Measurements from ENCODE around the gene LENG9. TPM values are rescaled to one million over a fixed set of nuclear protein-coding genes. Genes with fewer than 3 reads are reported as not detected.
A peak's percentile ranks its signal among the peaks of the same experiment; 100 is the strongest.
"Not testable (repeated sequence)": the region's sequence is repeated elsewhere in the genome, so short reads cannot be mapped to it uniquely, and the experiment has no call there.

Gene LENG9
- total RNA-seq, 1 donor from 2014 or later: 8.4 TPM

DNA sequence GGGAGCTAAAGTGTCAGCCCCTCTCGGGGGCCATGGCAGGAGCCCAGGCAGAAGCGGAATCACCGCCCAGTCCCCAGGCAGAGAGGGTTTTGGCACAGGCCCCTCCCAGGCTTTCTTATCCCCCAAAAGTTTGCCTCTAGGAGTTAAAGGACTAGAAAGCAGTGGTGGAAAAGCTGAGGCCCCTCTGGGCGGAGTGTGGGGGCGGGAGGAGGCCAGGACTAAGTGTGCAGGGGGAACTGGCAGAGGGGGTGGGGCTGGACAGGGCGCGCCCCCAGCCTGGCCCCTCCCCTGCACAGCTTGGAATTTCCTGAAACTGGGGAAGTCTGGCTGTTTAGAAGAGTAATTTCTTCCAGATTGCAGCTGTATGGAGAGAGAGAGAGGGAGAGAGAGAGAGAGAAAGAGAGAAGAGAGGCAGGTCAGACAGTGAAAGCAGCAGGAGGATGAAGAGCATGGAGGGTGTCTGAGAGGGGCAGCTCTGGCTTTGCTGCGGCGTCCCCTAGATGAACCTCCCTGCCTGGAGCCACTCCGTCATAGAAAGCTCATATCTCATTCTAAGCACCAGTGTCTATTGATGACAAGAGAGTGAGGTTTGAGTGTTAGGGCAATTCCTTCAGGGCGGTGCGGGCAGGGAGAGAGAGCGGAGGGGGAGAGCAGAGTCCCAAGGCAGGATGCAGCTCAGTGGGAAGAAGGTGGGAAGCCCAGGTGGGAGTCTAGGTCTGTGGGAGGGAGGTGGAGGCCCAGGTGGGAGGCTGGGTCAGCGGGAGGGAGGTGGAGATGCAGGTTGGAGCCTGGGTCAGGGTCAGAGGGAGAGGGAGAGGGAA, 9.7 kb upstream of the LENG9 start, which contains the start of gene CDC42EP5:
Gene CDC42EP5, minus strand, starts transcription at position 226 of the 821 bp plus-strand sequence. CDS start 7,749 bp downstream, outside the sequence.
- H3K36me3 Mint-ChIP-seq (ENCODE audit: low read depth): no peaks in the 10 kb centered on the region
- peaks cover 13% of the 10 kb centered on the region for H3K4me1 Mint-ChIP-seq (ENCODE audit: low read depth)
- H3K27me3 Mint-ChIP-seq (ENCODE audit: insufficient read depth): peaks cover 41% of the 10 kb centered on the region
- no peak within 1 kb of the TSS for H3K4me3 Mint-ChIP-seq
- DNase-seq (ENCODE audit: low spot score): no peak
- intact Hi-C loops (cut with micrococcal nuclease): loop anchor here (1.0 kb wide), 1 partner anchor 9 kb away; no protein-coding TSS in a partner anchor
- no peaks in the 10 kb centered on the region for H3K9me3 Mint-ChIP-seq
- no peak within 1 kb of the TSS for H3K27ac Mint-ChIP-seq

DNA sequence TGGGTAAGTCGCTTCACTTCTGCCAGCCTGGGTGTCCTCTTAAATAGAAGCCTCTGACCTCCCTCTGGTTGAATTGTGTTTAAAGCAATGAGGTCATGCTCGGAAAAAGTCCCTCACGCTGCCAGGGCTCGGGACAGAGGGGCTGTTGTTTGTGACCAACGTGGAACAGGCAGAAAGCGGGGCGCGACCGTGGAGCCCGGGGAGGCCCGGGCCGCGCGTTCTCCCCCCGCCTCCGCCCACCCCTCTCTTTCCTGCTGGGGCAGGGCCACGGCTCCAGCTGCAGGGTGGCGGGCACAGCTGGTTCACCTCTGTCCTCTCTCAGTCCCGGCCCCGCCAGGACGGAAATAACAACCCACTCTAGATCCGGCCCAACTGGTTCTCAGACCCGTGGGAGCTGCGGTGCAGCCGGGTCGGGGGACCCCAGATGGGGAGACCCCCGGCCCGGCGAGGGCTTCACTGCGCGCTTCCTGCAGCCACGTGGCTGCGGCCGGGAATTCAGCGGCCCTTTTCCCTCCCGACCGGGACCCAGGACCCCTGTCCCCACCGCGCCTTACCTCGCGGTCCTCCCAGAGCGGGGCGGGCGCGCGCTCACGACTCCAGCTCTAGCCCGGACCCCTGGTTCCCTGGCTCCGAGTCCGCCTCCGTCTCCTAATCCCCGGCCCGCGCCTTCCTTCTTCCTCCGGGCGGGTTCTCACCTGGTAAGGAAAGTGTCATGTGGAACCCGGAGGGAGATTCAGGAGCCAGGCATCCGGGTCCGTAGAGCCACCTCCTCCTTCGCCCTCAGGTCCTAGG, 7.6 kb upstream of the LENG9 start:
- H3K27ac Mint-ChIP-seq: no peak overlapping the region
- H3K4me3 Mint-ChIP-seq: no peak overlapping the region
- no peak for DNase-seq (ENCODE audit: low spot score)
- no peaks in the 10 kb centered on the region for H3K36me3 Mint-ChIP-seq (ENCODE audit: low read depth)
- peaks cover 13% of the 10 kb centered on the region for H3K4me1 Mint-ChIP-seq (ENCODE audit: low read depth)
- no peaks in the 10 kb centered on the region for H3K9me3 Mint-ChIP-seq
- H3K27me3 Mint-ChIP-seq (ENCODE audit: insufficient read depth): peaks cover 54% of the 10 kb centered on the region
- intact Hi-C loops (cut with micrococcal nuclease): no loop called here

DNA sequence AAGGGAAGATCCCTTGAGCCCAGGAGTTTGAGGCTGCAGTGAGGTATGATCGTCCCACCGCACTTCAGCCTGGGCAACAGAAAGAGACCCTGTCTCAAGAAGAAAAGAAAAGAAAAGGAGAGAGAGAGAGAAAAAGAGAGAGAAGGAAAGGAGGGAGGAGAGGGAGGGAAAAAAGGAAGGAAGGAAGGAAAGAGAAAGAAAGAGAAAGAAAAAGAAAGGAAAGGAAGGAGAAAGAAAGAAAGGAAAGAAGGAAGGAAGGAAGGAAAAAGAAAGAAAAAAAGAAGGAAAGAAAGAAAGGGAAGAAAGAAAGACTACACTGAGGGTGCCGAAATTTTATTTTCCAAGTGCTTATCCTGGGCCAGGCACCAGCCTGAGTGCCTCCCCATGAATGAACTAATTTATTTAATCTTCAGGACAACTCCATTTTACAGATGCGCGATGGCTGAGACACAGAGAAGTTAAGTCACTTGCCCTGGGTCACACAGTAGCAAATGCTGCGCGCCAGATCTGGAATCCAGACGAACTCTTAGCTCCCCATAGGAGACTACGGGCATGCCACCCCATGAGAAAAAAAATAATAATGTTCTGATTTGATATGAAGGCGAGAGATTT, 6.8 kb upstream of the LENG9 start:
- Mint-ChIP-seq H3K27ac (no peak overlapping the region), H3K27me3 (ENCODE audit: insufficient read depth) (peaks cover 54% of the 10 kb centered on the region), H3K9me3 (no peaks in the 10 kb centered on the region), H3K36me3 (ENCODE audit: low read depth) (no peaks in the 10 kb centered on the region), H3K4me1 (ENCODE audit: low read depth) (peaks cover 13% of the 10 kb centered on the region), H3K4me3 (peak overlapping the region; percentile 21)
- intact Hi-C loops (cut with micrococcal nuclease): no loop called here
- DNase-seq (ENCODE audit: low spot score): no peak

DNA sequence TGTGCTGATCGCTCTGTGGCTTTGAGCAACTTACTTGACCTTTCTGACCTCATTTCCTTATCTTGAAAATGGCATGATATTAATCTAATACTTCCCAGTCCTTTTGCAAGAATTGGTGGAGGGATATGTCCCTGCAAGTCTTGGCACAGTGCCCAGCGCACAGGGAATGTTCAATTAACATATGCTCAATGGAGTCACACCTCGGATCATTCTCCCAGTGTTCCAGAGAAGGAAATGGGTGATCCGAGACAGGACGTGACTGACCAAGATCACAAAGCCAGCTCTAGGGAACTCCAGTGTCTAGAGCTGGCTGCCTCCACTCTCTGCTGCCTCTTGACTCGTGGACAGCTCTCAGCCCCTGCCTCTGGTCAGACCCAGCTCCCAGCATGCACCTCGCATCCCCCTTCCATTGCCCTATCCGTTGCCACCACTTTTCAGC, 5.9 kb upstream of the LENG9 start:
- H3K27ac Mint-ChIP-seq: no peak overlapping the region
- H3K27me3 Mint-ChIP-seq (ENCODE audit: insufficient read depth): peaks cover 56% of the 10 kb centered on the region
- peaks cover 17% of the 10 kb centered on the region for H3K4me1 Mint-ChIP-seq (ENCODE audit: low read depth)
- no peaks in the 10 kb centered on the region for H3K9me3 Mint-ChIP-seq
- no peak for DNase-seq (ENCODE audit: low spot score)
- no peak overlapping the region for H3K4me3 Mint-ChIP-seq
- intact Hi-C loops (cut with micrococcal nuclease): loop anchor here (10.0 kb wide), 2 partner anchors 1175 to 1275 kb away; partner anchors contain the start of genes CCDC106, ZNF580, ZNF581 and ZNF665
- no peaks in the 10 kb centered on the region for H3K36me3 Mint-ChIP-seq (ENCODE audit: low read depth)

DNA sequence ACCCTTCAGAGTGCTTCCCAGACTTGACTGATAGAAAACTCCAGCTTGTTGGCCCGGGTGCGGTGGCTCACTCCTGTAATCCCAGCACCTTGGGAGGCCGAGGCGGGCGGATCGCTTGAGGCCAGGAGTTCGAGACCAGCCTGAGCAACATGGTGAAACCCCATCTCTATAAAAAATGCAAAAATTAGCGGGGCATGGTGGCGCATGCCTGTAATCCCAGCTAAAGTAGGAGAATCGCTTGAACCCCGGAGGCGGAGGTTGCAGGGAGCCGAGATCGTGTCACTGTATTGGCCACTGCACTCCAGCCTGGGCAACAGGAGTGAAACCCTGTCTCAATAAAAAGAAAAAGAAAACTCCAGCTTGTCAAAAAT, 2.5 kb upstream of the LENG9 start:
- H3K36me3 Mint-ChIP-seq (ENCODE audit: low read depth); H3K27ac Mint-ChIP-seq: not testable (repeated sequence)
- intact Hi-C loops (cut with micrococcal nuclease): loop anchor here (2.0 to 10.0 kb wide), 3 partner anchors 701 to 1271 kb away; partner anchors contain the start of genes CCDC106, DNAAF3, ZNF580 and ZNF581

DNA sequence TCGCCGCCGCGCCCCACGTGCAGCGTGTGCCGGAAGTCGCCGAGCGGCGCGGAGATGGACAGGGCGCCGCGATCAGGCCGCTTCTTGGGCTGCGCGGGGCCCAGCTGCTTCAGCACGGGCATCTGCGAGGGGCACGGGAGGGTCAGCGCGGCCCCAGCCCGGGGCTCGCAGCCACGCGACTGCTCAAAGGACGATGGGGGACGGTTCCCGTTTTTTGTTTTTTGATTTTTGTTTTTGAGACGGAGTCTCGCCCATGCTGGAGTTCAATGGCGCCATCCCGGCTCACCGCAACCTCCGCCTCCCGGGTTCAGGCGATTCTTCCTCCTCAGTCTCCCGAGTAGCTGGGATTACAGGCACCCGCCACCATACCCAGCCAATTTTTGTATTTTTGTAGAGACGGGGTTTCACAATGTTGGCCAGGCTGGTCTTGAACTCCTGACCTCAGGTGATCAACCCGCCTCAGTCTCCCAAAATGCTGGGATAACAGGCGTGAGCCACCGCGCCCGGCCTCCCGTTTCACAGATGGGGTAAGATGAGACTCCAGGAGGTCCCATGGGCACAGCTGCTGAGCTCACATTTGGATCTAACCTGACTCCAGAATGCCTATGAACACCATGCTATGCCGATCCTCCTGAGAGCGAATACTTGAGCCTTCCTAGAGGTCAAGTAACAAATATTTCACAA, 2.0 kb upstream of the LENG9 start:
- no peak overlapping the region for H3K27ac Mint-ChIP-seq
- no peaks in the 10 kb centered on the region for H3K9me3 Mint-ChIP-seq
- peaks cover 40% of the 10 kb centered on the region for H3K27me3 Mint-ChIP-seq (ENCODE audit: insufficient read depth)
- peaks cover 10% of the 10 kb centered on the region for H3K36me3 Mint-ChIP-seq (ENCODE audit: low read depth)
- peaks cover 14% of the 10 kb centered on the region for H3K4me1 Mint-ChIP-seq (ENCODE audit: low read depth)
- intact Hi-C loops (cut with micrococcal nuclease): loop anchor here (2.0 to 10.0 kb wide), 6 partner anchors 599 to 1675 kb away; partner anchors contain the start of genes CCDC106, DNAAF3, MYADM and ZNF444
- peak overlapping the region; percentile 58 for H3K4me3 Mint-ChIP-seq
- no peak for DNase-seq (ENCODE audit: low spot score)

More for the DNA sequence above, 2.5 kb upstream of the LENG9 start:
- Mint-ChIP-seq H3K27me3 (ENCODE audit: insufficient read depth) (peaks cover 44% of the 10 kb centered on the region), H3K4me1 (ENCODE audit: low read depth) (peaks cover 18% of the 10 kb centered on the region), H3K4me3 (peak overlapping the region; percentile 58)
- not testable (repeated sequence) for DNase-seq (ENCODE audit: low spot score); H3K9me3 Mint-ChIP-seq

DNA sequence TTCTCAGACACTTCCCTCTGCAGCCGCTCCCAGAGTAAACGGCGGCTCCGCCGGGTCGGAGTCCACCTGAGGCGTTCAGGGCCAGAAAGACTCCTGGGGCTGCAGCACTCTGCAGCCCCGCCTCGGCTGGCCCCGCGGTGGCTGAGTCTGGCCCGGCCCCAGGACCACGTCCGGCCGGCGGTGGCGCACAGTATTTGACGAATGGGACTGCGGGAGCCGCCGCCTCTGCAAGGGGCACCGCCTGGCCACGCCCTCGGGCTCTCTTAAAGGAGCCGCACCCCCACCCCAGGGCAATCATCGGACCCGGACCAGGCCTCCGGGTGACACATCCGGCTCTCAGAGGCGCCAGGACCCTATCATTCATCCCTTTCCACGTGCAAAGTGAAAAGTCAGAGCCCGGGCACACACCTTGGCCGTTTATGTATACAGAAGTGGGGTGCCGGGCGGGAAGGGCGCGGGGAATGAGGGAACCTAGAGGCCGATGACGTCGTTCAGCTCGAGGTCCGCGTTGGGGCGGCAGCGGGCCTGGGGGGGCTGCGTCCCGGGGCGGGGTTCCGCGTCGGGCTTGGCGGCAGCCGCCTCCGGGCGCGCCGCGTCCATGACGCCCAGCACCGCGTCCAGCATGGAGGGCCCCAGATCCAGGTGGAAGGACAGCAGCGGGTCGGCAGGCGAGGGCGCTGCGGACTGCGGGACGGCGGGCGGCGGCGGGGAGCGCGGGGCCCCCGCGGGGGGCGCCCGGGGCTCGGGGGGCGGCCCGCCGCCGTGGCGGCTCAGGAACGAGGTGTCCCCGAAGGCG, 1.2 kb upstream of the LENG9 start:
- Mint-ChIP-seq H3K36me3 (ENCODE audit: low read depth) (peaks cover 10% of the 10 kb centered on the region), H3K4me3 (peak overlapping the region; percentile 84), H3K27ac (peak overlapping the region; percentile 89), H3K4me1 (ENCODE audit: low read depth) (peaks cover 12% of the 10 kb centered on the region), H3K9me3 (no peaks in the 10 kb centered on the region), H3K27me3 (ENCODE audit: insufficient read depth) (peaks cover 33% of the 10 kb centered on the region)
- intact Hi-C loops (cut with micrococcal nuclease): loop anchor here (1.0 to 10.0 kb wide), 12 partner anchors 8 to 1676 kb away; partner anchors contain the start of genes CCDC106, CDC42EP5, FIZ1 and KMT5C
- peak; percentile 79 for DNase-seq (ENCODE audit: low spot score)

DNA sequence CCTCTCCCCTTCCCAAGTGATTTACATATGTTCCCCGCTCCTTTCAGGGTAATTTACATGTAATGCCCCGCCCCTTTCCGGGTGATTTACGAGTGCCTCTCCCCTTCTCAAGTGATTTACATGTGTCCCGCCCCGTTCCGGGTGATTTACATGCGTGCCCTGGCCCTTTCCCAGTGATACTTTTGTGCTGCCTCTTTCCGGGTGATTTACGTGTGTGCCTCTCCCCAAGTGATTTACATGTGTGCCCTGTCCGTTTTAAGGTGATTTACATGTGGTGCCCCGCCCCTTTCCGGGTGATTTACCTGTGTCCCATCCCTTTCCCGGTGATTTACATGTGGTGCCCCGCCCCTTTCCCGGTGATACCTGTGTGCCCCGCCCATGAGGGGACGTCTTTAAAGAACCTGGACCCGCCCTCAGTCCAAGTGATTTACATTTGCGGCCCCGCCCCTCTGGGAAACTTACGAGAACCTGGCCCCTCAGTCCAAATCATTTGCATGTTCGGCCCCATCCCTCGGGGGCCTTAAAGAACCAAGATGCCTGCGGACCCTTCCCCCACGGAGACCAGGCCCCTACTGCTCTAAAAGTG, 559 bp upstream of the LENG9 start:
- H3K36me3 Mint-ChIP-seq (ENCODE audit: low read depth): peaks cover 15% of the 10 kb centered on the region
- peaks cover 19% of the 10 kb centered on the region for H3K4me1 Mint-ChIP-seq (ENCODE audit: low read depth)
- intact Hi-C loops (cut with micrococcal nuclease): loop anchor here (1.0 to 10.0 kb wide), 12 partner anchors 9 to 1677 kb away; partner anchors contain the start of genes CCDC106, CDC42EP5, FIZ1 and KMT5C
- peak overlapping the region; percentile 89 for H3K27ac Mint-ChIP-seq
- H3K27me3 Mint-ChIP-seq (ENCODE audit: insufficient read depth): peaks cover 26% of the 10 kb centered on the region
- DNase-seq (ENCODE audit: low spot score): peak; percentile 89
- H3K9me3 Mint-ChIP-seq: no peaks in the 10 kb centered on the region
- H3K4me3 Mint-ChIP-seq: peak overlapping the region; percentile 84

DNA sequence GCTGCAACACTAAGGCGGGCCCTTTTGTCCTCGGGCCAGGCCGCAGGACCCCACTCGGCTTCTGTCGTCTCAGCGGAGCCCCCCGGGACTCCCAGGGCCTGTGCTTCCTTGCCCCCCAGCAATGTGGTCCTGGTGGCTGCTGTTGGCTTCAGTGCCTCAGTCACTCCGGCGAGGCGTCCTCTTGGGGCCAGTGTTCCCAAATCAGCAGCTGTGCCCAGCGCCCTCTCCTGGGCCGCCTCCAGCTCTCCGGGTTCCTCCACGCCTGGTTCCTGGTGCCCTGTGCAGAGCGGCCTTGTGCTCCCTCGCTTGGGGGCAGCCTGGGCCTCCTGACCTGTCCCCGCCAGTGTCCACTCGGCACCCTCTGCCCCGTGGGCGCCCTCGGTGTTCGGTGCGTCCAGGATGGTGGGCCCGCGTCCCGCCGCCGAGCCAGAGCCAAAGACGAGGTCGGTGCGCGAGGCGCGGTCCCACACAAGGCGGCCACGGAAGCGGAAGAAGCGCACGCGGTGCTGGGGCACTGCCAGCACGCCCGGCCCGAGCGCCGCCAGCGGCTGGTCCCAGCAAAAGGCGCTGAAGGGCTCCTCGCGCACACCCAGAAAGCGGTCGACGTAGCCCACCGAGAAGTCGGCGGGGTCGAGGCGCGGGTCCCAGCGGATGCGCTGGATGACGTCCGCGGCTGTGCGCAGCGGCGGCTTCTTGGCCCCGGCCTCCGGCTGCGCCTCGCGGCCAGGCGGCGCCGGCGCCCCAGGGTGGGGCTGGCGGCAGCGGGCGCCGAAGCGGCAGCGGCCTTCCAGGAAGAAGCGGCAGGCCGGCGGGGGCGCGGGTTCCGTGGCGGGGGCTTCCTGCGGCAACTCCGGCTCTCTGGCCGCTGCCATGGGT, 685 bp downstream of the LENG9 start:
- H3K4me3 Mint-ChIP-seq: peak overlapping the region; percentile 74
- no peaks in the 10 kb centered on the region for H3K9me3 Mint-ChIP-seq
- intact Hi-C loops (cut with micrococcal nuclease): loop anchor here (1.0 to 10.0 kb wide), 8 partner anchors 14 to 1268 kb away; partner anchors contain the start of genes CCDC106, CNOT3, KMT5C and LENG8
- H3K4me1 Mint-ChIP-seq (ENCODE audit: low read depth): peaks cover 31% of the 10 kb centered on the region
- H3K36me3 Mint-ChIP-seq (ENCODE audit: low read depth): peaks cover 27% of the 10 kb centered on the region
- no peak overlapping the region for H3K27ac Mint-ChIP-seq
- H3K27me3 Mint-ChIP-seq (ENCODE audit: insufficient read depth): peaks cover 14% of the 10 kb centered on the region
- DNase-seq (ENCODE audit: low spot score): peak; percentile 59

DNA sequence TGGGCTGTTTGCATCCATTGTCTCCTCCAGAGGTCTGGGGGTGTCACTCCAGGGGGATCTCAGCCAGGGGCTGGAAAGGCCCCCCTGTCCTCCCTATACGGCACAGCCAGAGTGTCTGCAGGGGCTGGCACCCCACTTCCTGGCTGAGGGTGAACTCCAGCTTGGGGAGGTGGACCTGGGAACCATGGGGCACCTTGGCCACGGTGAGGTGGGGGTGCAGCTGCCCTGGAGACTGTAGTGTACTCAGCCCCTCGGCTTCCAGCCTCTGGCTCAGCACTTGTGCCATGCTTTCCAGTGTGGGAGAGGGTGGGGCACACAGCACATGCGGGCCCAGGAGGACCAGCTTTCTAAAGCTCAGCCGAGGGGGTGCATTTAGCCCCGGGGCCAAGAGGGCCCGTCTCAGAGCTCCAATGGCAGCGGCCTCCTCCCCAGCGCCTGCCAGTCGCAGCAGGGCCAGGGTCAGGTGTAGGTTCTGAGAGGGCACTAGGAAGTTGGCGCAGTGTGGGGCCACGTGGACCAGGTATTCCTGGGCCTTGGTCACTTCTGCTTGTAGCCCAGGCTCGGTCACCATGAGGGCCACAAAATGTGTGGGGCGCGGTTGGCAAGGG, 1.4 kb downstream of the LENG9 start:
- intact Hi-C loops (cut with micrococcal nuclease): loop anchor here (5.0 to 10.0 kb wide), 3 partner anchors 875 to 1267 kb away; partner anchors contain the start of genes CCDC106, KMT5C, ZNF580 and ZNF581
- H3K36me3 Mint-ChIP-seq (ENCODE audit: low read depth): peaks cover 31% of the 10 kb centered on the region

More for the DNA sequence above, 1.4 kb downstream of the LENG9 start:
- H3K4me3 Mint-ChIP-seq: peak overlapping the region; percentile 74
- H3K27me3 Mint-ChIP-seq (ENCODE audit: insufficient read depth): peaks cover 9% of the 10 kb centered on the region
- no peak overlapping the region for H3K27ac Mint-ChIP-seq
- no peaks in the 10 kb centered on the region for H3K9me3 Mint-ChIP-seq
- no peak for DNase-seq (ENCODE audit: low spot score)
- peaks cover 31% of the 10 kb centered on the region for H3K4me1 Mint-ChIP-seq (ENCODE audit: low read depth)
